HEK293 (cell line): Measurements from ENCODE around the gene CDK11B.

Source experiments
- CTCF ChIA-PET: fragments of 350-600 bp; formaldehyde crosslinking; extraction: SDS; loops from one replicate; lab custom pipeline; 2021; ENCODE audit warnings: antibody characterized with exemption; lab: Yijun Ruan, JAX
- POLR2A ChIA-PET: fragments of 300-600 bp; formaldehyde crosslinking; extraction: SDS; loops from one replicate; lab custom pipeline; 2020; ENCODE audit warnings: antibody characterized with exemption, inconsistent platforms; lab: Yijun Ruan, JAX
- H3K27ac ChIP-seq: fragments of 200-500 bp; sonication (Bioruptor generic); 2 replicates; pipeline ENCODE4 v1.5.1; 2014; ENCODE audit warnings: low read depth, low read length, control low read depth, inconsistent platforms; ENCODE audit errors: extremely low read depth
- H3K36me3 ChIP-seq, 2 experiments: fragments of 200-500 bp in 1 of 2; sonication (Bioruptor generic) in 1 of 2; 1 replicate in 1 of 2; 2 replicates in 1 of 2; pipeline ENCODE4 v1.5.1; 2014 to 2017; ENCODE audit warnings: inconsistent platforms in 2 of 2, low read length in 2 of 2; ENCODE audit not compliant: control insufficient read depth in 2 of 2, insufficient read depth in 1 of 2
- H3K4me1 ChIP-seq: fragments of 200-500 bp; sonication (Bioruptor generic); 2 replicates; pipeline ENCODE4 v1.5.1; 2014; ENCODE audit warnings: mild to moderate bottlenecking, low read length, inconsistent platforms; ENCODE audit not compliant: control insufficient read depth, insufficient read depth
- H3K4me3 ChIP-seq: 2 replicates; pipeline ENCODE4 v1.5.1; 2011; ENCODE audit warnings: low read depth, mild to moderate bottlenecking, control low read depth, low read length, moderate library complexity
- H3K9me3 ChIP-seq: fragments of 200-500 bp; sonication (Bioruptor generic); 2 replicates; pipeline ENCODE4 v1.5.1; 2014; ENCODE audit warnings: low read depth, low read length, inconsistent platforms; ENCODE audit not compliant: control insufficient read depth, insufficient read depth
- EGR2 ChIP-seq: fragments of 450-650 bp; formaldehyde crosslinking; IDR thresholded peaks from 2 replicates; pipeline ENCODE4 v1.5.1; 2016; ENCODE audit warnings: low read depth, missing biosample characterization, missing genetic modification characterization
- GLIS1 ChIP-seq: fragments of 450-650 bp; formaldehyde crosslinking; IDR thresholded peaks from 2 replicates; pipeline ENCODE4 v1.5.1; 2016; ENCODE audit warnings: missing biosample characterization, missing genetic modification characterization
- TCF7L2 ChIP-seq: IDR thresholded peaks from 2 replicates; pipeline ENCODE4 v1.6.1; 2011; ENCODE audit warnings: low read depth, mild to moderate bottlenecking, inconsistent platforms, low read length, moderate library complexity, borderline replicate concordance
- YY1 ChIP-seq: fragments of 450-650 bp; formaldehyde crosslinking; IDR thresholded peaks from 2 replicates; pipeline ENCODE4 v1.5.1; 2018; ENCODE audit warnings: missing biosample characterization, missing genetic modification characterization
- ZFHX2 ChIP-seq: fragments of 450-650 bp; formaldehyde crosslinking; conservative IDR thresholded peaks from 2 replicates; pipeline ENCODE4 v1.5.1; 2016; ENCODE audit warnings: missing biosample characterization, missing genetic modification characterization
- ZIC2 ChIP-seq: fragments of 450-650 bp; formaldehyde crosslinking; IDR thresholded peaks from 2 replicates; pipeline ENCODE4 v1.5.1; 2016; ENCODE audit warnings: missing biosample characterization, missing genetic modification characterization
- ZNF366 ChIP-seq: fragments of 450-650 bp; formaldehyde crosslinking; conservative IDR thresholded peaks from 2 replicates; pipeline ENCODE4 v1.5.1; 2016; ENCODE audit warnings: missing biosample characterization, missing genetic modification characterization
- ZNF513 ChIP-seq: fragments of 450-650 bp; IDR thresholded peaks from 2 replicates; pipeline ENCODE4 v1.5.1; 2018; ENCODE audit warnings: missing biosample characterization, missing genetic modification characterization
- ZNF76 ChIP-seq: fragments of 450-650 bp; formaldehyde crosslinking; IDR thresholded peaks from 2 replicates; pipeline ENCODE4; 2016; ENCODE audit warnings: low read depth, missing biosample characterization, missing genetic modification characterization, borderline replicate concordance
- ZSCAN30 ChIP-seq: fragments of 450-650 bp; IDR thresholded peaks from 2 replicates; pipeline ENCODE4 v1.5.1; 2018; ENCODE audit warnings: missing biosample characterization, mild to moderate bottlenecking, missing genetic modification characterization, moderate library complexity
- TF ChIP-seq, protein P1 (sequence below): fragments of 450-650 bp; formaldehyde crosslinking; IDR thresholded peaks from 2 replicates; pipeline ENCODE4 v1.5.1; 2016; ENCODE audit warnings: missing biosample characterization, missing genetic modification characterization
- TF ChIP-seq, protein P2 (sequence below): fragments of 450-650 bp; formaldehyde crosslinking; IDR thresholded peaks from 2 replicates; pipeline ENCODE4 v1.5.1; 2017; ENCODE audit warnings: missing biosample characterization, missing genetic modification characterization

The CDK11B gene

GRCh38 chr1:1612104-1612400, 46.8 kb downstream of the CDK11B start:
- POLR2A ChIA-PET, result interaction anchor here (1.2 kb wide), 2 partner anchors 11 to 23 kb away, joined by 4 read pairs; no protein-coding TSS in a partner anchor
- no peak overlapping the region for H3K4me3 ChIP-seq
- H3K9me3 ChIP-seq, result no peaks in the 10 kb centered on the region
- TF ChIP-seq TCF7L2 (no peak), ZNF366 (tag by site-specific recombination) (no peak)
- TF ChIP-seq, all 188 proteins: peak for 0
- H3K27ac ChIP-seq, result no peak overlapping the region
- H3K4me1 ChIP-seq, result 0 out of 2 replicates have a peak, but pooled peaks cover 3% of the 10 kb centered on the region
- peaks cover 0 to 4% of the 10 kb centered on the region in 2 experiments; a peak in 1 of 3 replicates for H3K36me3 ChIP-seq
- CTCF ChIA-PET, result no interaction called here

DNA sequence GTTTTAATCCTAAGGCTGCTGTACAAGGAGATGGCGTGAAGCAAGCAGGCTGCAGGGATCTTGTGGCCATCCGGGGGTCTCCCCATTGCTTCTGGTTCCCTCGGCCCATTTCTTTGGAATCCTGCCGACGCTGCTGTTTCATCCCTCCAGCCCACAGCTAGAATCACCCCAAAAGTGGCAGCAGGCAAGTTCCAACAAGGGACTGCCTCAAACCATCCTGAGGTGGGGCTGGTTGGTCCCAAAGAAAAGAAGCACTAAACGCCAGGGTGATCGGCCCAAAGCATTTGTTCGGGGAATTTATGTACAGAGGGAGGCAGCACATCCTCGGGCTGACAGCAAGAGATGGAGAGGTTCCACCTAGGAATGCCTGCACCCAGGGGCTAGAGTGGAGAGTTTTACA, 48.0 kb downstream of the CDK11B start:
- 0 out of 2 replicates have a peak, but pooled peaks cover 3% of the 10 kb centered on the region for H3K4me1 ChIP-seq
- no peak overlapping the region for H3K27ac ChIP-seq
- no peak overlapping the region for H3K4me3 ChIP-seq
- POLR2A ChIA-PET, result interaction anchor here (0.7 to 1.2 kb wide), 2 partner anchors 18 to 22 kb away, joined by 3 to 4 read pairs; no protein-coding TSS in a partner anchor
- TF ChIP-seq, protein P1, sequence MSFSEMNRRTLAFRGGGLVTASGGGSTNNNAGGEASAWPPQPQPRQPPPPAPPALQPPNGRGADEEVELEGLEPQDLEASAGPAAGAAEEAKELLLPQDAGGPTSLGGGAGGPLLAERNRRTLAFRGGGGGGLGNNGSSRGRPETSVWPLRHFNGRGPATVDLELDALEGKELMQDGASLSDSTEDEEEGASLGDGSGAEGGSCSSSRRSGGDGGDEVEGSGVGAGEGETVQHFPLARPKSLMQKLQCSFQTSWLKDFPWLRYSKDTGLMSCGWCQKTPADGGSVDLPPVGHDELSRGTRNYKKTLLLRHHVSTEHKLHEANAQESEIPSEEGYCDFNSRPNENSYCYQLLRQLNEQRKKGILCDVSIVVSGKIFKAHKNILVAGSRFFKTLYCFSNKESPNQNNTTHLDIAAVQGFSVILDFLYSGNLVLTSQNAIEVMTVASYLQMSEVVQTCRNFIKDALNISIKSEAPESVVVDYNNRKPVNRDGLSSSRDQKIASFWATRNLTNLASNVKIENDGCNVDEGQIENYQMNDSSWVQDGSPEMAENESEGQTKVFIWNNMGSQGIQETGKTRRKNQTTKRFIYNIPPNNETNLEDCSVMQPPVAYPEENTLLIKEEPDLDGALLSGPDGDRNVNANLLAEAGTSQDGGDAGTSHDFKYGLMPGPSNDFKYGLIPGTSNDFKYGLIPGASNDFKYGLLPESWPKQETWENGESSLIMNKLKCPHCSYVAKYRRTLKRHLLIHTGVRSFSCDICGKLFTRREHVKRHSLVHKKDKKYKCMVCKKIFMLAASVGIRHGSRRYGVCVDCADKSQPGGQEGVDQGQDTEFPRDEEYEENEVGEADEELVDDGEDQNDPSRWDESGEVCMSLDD, result no peak
- no peak for TF ChIP-seq ZSCAN30 (tag by site-specific recombination)
- TF ChIP-seq, protein P2, sequence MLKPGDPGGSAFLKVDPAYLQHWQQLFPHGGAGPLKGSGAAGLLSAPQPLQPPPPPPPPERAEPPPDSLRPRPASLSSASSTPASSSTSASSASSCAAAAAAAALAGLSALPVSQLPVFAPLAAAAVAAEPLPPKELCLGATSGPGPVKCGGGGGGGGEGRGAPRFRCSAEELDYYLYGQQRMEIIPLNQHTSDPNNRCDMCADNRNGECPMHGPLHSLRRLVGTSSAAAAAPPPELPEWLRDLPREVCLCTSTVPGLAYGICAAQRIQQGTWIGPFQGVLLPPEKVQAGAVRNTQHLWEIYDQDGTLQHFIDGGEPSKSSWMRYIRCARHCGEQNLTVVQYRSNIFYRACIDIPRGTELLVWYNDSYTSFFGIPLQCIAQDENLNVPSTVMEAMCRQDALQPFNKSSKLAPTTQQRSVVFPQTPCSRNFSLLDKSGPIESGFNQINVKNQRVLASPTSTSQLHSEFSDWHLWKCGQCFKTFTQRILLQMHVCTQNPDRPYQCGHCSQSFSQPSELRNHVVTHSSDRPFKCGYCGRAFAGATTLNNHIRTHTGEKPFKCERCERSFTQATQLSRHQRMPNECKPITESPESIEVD (tag by site-specific recombination), result no peak
- no peaks in the 10 kb centered on the region for H3K36me3 ChIP-seq
- CTCF ChIA-PET, result interaction anchor here (0.9 kb wide), 1 partner anchor 13 kb away, joined by 6 read pairs; no protein-coding TSS in a partner anchor
- H3K9me3 ChIP-seq, result no peaks in the 10 kb centered on the region

DNA sequence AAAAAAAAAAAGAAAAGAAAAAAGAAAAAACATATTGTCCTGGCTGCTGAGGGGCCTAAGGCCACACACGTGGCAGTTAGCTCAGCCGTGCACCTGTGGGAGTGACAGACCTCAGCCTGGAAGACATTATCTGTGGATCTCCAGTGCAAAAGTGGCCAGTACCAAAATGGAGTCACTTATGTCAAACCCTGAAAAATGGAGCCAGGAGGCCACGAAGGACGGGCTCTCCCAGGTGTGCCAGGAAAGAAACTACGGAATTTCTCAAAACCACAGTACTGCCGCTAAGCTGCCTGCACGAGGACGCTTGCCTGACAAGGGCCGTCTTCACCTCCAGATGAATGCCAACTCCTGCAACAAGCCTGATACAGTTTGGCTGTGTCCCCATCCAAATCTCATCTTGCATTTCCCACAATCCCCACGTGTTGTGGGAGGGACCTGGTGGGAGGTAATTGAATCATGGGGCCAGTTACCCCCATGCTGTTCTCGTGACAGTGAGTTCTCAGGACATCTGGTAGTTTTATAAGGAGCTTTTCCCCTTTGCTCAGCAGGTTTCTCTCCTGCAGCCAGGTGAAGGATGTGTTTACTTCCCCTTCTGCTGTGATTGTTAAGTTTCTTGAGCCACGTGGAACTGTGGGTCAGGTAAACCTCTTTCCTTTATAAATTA, 48.9 kb downstream of the CDK11B start:
- Histone ChIP-seq H3K4me3 (no peak overlapping the region), H3K36me3 (no peaks in the 10 kb centered on the region), H3K9me3 (no peaks in the 10 kb centered on the region), H3K27ac (no peak overlapping the region), H3K4me1 (0 out of 2 replicates have a peak, but pooled peaks cover 3% of the 10 kb centered on the region)
- peak; percentile 58 for TF ChIP-seq GLIS1 (tag by site-specific recombination)
- no peak for TF ChIP-seq ZNF366 (tag by site-specific recombination)
- TF ChIP-seq ZNF76 (tag by site-specific recombination), result peak; percentile 47; the same call in 1 of the 2 replicates
- no peak for TF ChIP-seq ZNF513 (tag by site-specific recombination)
- TF ChIP-seq YY1, result no peak
- peak; percentile 85 for TF ChIP-seq ZFHX2 (tag by site-specific recombination)
- peak; percentile 68; the same call in 1 of the 2 replicates for TF ChIP-seq EGR2 (tag by site-specific recombination)
- TF ChIP-seq ZIC2, result peak; percentile 87
- ChIA-PET POLR2A (no interaction called here), CTCF (interaction anchor here (0.9 kb wide), 1 partner anchor 13 kb away, joined by 6 read pairs; no protein-coding TSS in a partner anchor)
